HG03159 (cell line): ENCODE results near the gene KAT6B.

Source experiments
- ATAC-seq: cut with Tn5 transposase; IDR thresholded peaks from one replicate; pipeline ENCODE4 v1.9.1; 2021; ENCODE audit warnings: mild to moderate bottlenecking, moderate library complexity; ENCODE audit not compliant: unreplicated experiment

The KAT6B gene

GRCh38 chr10:74977913-74978847 is 151.8 kb downstream of the KAT6B start:
- peak; percentile 88 for ATAC-seq

GRCh38 chr10:74981831-74982633 is 155.6 kb downstream of the KAT6B start:
- ATAC-seq: no peak

GRCh38 chr10:74982634-74982982 is 156.2 kb downstream of the KAT6B start:
- no peak for ATAC-seq

DNA sequence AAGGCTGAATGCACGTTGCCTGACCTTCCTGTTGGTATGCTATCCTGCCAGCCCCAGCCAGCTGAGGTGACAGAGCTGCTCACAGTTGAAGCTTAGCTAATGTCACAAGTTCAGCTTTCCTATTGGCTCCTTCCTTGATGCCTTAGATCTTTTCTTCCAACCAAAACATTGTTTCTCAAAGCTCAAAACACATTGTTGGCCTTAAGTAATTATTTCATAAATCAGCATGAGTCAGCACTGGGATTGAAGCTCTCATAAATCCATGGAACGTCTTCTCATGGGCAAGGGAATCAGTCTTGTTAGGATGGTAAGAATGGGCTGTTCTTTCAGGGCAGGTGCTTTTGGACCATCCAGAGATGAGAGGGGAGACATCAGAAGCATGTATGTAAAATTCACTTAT is 157.0 kb downstream of the KAT6B start:
- ATAC-seq: no peak

DNA sequence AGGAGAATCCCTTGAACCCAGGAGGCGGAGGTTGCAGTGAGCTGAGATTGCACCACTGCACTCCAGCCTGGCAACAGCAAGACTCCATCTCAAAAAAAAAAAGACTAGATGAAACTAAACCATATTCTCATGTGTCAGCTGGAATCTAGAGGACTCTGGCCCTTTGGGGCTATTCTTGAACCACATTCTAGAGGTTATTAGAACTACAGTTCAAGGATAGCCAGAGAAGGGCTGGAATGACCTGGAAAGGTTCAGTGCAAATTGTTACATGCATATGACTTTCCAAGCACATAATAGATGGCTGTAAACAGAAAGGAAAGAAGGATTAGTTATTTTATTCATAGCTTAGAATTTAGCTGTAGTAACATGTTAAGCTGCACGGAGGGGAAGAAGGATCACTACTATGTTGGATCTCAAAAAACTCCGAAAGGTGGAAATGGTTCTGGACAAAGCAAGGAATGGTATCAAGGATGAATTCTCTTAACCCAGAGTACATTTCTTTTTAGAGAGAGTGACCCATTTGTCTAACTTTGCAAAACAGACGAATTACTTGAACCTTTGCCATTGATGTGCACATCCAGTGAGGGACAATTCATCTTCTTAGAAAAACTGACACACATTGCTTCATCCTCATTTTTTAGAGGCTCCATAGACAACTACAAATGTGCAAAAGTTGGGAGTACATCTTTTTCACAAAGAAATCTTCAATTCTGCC is 161.1 kb downstream of the KAT6B start:
- no peak for ATAC-seq

DNA sequence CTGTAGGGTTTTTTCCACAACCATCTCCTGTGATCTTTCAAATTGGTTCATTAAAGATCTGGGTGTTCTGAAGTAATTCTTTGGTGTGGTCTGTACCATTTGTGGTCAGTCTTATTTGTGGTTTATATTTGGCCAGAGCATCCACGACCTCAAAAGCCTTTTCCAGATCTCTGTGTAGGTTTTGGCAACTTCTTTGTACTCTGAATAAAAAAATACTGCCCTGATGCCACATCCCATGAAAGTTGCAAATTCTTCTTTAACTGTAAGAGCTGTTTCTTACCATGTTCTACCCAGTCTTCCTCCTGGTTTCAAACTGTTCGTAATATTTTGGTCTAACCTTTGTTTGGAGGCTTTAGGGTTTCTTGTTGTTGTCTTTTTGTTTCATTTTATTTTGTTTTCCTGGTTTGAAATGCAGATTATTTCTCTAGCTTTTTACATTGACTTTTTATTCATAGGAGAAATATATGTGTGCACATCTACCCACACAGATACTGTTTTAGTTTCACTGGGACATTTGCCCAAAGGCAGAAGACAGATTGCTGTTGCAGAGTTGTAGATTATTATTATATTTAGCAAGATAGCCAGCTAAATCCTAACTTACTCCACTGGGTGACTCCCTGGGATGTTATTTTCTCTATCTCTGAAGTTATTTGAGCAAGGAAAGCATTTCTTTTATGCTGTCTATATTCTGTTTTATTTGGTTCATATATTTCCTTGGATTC is 161.8 kb downstream of the KAT6B start:
- no peak for ATAC-seq

- no peak for ATAC-seq
Measured at GRCh38 chr10:74988832-74989561, 162.6 kb downstream of the KAT6B start.

- ATAC-seq: no peak
Measured at GRCh38 chr10:74991435-74991834, 165.0 kb downstream of the KAT6B start.

- ATAC-seq: no peak
Measured at GRCh38 chr10:74992068-74992467, 165.7 kb downstream of the KAT6B start.

- ATAC-seq: no peak
Measured at GRCh38 chr10:74993649-74994048, 167.2 kb downstream of the KAT6B start.

DNA sequence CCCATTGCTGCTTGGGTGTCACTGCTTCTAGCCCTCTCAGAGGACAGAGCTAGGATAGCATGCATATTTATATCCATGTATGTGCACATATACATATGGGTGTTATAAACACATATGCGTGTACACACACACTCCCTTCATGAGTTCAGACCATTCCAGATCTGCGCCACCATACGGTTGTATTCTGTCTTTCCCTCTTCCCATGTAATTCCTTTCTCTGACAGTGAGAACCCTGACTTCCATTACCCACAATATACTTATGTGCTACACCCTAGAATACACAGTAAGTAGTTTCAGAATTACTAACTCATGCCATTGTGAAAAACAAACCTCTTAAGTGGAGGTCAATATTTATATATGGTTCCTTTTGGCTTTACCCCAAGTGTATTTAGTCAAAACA is 168.5 kb downstream of the KAT6B start:
- ATAC-seq: no peak

DNA sequence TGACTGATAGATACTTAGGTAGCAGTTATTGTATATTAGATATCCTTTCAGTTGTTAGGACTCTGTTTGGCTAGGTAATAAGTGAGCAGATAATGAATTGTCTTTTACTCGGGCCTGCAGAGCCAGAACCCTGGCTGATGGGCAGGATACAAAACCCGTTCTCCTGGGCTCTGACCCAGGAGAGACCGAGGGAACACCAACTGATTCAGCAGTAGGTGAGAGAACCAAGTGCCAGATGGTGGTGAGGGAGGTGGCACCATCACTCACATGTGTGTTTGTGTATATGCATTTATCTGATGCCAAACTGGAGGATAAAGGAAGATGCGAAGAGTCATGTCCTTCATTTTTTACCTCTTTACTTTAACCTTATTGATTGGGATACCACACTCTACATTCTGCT is 169.4 kb downstream of the KAT6B start:
- no peak for ATAC-seq

DNA sequence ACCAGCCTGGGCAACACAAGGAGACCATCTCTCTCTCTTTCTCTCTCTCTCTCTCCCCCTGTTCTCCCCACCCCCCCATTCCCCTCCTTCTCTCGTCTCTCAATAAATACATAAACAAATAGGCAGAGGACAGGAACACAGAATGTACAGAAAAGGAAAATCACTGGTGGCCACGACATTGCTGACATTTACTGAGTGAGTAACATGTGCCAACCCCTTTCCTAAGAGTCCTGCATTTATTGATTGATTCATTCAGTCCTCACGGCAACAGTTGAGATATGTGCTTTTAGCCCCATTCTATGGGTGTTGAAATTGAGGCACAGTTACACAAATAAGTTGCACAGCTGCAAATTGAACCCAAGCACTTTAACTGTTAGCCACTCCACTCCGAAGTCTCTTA is 170.8 kb downstream of the KAT6B start:
- ATAC-seq: no peak

DNA sequence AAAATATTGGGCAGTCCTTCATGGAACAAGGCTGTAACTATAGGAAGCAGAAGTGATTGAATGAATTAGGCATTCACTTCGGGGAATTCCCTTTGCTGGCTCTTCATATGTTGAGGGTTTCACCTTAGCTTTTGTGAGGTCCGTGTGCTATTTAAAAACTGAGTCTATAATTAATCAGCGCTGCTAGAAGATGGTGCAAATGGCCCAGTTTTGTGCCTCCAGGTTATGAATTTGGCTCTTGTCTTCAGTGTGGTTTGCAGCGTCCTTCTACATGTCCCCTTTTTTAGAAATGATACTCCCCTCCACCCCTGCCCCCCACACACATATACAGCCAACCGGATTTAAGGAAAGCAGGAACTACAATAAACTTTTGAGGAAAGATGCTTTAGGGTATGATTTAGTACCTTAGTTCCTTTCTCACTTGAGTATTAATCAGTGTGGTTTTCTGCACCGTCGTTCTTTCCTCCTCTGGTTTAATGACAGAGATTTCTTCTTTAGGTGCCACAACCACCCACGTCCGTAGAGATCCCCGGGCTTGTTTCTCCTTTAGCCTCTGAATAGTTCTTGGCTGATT is 174.4 kb downstream of the KAT6B start:
- ATAC-seq: peak; percentile 85

DNA sequence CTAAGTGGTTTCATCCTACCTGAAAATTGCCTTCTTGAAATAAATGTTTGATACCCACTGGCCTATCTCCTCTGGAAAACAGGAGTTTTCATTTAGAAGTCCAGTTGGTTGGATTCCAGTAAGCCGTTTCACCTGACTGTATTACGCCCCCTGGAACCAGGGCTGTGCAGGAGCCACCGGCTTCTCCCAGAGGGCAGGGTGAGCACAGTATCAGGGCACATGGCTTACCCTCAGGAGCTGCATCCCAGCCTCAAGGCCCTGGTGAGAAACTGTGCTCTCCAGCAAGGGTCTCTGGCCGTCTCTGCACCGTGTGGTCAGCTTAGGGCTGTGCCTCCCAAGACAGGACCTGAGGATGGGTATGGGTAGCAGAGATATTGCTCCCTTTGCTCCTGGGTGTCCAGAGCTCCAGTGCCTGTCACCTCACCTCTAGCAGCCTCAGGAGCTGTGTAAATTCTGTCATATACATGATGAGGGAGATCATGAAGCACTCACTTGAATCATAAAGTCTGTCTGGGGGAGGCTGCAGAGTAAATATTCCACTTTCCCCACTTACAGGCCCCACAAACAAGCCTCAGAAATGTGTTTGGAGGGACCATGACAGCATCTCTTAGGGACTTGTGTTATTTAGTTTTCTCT is 175.4 kb downstream of the KAT6B start:
- ATAC-seq: no peak

GRCh38 chr10:75002351-75002725 is 175.9 kb downstream of the KAT6B start:
- no peak for ATAC-seq

DNA sequence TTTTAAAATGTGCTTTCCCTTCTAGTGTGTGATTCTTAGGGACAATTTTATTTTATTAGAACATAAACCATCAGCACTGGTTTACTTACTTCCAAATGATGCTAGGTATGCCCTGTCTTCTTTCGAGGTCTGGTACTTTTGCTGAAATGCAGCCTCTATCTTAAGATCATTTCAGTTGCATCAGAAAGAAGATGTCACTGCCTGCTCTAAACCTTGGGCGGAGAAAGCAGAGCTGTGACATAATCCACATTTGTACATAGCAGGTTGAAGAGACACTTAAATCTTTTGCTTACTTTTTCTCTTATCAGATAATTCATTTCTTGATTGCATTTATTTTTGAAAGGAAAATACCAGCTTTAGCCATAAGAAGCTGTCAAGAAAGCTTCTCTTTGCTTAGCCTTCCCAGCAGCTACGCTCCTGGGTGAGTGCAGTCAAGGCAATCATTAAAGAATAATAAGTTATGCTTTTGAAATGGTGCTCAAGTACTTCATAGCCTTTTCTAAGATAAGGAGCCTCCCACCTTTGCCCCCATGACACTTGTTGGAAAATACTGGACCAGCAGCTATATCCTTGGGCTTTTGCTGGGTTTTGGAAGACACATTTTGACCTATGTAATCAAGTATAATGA is 176.7 kb downstream of the KAT6B start:
- no peak for ATAC-seq

DNA sequence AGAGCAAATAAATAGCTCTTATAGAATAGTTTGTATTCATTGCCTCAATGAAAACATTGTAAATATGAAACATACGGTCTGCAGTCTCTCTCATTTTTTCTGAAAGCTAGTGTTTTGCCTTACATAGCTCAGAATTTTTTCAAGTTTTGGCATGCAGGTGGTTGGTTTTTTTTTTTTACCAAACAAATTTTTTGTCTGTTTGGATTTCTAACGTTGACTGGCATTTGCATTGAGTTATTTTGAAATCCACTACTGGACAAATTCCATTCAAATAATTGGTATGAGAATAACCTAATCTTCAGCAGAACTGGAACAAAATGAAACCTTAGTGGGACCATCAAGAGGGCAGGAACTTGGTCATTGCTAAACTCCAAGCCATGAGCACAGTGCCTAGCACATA is 177.5 kb downstream of the KAT6B start:
- ATAC-seq: no peak

DNA sequence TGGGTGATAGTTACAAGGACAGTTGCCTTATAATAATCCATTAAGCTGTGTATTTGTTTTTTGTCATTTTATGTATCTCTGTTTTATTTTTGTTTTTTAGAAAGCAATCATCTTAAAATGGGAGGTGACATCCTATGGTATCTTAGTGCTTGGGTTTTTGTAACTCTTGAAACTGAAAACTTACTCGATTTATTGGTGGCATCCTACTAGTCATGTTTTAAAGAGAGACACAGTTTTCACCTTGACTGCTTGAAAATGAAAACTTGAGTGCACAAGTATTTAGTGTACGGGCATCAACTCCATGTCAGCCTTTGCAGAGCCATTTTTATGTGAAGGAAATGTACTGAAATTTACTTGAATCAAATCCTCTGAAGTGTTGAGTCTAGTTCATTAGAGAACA is 181.2 kb downstream of the KAT6B start:
- ATAC-seq: no peak
